Measurements from ENCODE around the gene EYS. TPM values are rescaled to one million over a fixed set of nuclear protein-coding genes. Genes with fewer than 3 reads are reported as not detected.

EYS gene
- total RNA-seq, 1 donor from 2014 or later, result 0.08 TPM

DNA sequence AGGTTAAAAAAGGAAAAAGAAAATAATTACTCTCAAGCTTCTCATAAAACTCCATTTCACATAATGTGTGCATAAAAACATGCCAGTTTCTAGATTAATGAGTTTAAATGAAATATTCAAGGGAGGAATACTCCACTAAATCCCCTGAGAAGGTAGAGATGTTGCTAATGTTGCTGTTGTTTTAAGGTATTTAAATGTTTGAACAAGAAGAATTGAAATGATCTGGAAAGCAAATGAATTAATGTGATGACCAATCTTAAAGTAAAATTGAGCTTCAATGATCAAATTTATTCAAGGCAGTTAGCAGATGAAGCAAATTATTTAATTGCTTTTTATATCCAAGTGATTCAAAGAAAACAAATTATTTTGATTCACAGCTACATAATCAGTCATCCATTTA is 804.4 kb downstream of the EYS start:
- Histone ChIP-seq H3K4me1 (no peaks in the 10 kb centered on the region), H3K4me3 (no peak overlapping the region), H3K27ac (replicated peaks) (no peak overlapping the region), H3K27me3 (ENCODE audit: low read depth) (no peaks in the 10 kb centered on the region), H3K9me3 (replicated peaks) (peaks cover 21% of the 10 kb centered on the region), H3K36me3 (no peaks in the 10 kb centered on the region)
- TF ChIP-seq, protein P1, sequence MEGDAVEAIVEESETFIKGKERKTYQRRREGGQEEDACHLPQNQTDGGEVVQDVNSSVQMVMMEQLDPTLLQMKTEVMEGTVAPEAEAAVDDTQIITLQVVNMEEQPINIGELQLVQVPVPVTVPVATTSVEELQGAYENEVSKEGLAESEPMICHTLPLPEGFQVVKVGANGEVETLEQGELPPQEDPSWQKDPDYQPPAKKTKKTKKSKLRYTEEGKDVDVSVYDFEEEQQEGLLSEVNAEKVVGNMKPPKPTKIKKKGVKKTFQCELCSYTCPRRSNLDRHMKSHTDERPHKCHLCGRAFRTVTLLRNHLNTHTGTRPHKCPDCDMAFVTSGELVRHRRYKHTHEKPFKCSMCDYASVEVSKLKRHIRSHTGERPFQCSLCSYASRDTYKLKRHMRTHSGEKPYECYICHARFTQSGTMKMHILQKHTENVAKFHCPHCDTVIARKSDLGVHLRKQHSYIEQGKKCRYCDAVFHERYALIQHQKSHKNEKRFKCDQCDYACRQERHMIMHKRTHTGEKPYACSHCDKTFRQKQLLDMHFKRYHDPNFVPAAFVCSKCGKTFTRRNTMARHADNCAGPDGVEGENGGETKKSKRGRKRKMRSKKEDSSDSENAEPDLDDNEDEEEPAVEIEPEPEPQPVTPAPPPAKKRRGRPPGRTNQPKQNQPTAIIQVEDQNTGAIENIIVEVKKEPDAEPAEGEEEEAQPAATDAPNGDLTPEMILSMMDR (IDR thresholded peaks at IDR 0.05; ENCODE audit: borderline replicate concordance), result no peak
- no peak for DNase-seq
- intact Hi-C loops (cut with micrococcal nuclease), result no loop called here

DNA sequence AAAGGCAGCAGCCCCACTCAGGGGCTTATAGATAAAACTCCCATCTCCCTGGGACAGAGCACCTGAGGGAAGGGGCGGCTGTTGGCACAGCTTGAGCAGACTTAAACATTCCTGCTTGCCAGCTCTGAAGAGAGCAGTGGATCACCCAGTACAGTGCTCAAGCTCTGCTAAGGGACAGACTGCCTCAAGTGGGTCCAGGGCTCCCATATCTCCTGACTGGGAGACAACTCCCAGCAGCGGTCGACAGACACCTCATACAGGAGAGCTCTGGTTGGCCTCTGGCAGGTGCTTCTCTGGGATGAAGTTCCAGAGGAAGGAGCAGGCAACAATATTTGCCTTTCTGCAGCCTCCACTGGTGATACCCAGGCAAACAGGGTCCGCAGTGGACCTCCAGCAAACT is 810.1 kb downstream of the EYS start:
- no peak for DNase-seq
- intact Hi-C loops (cut with micrococcal nuclease), result no loop called here
- Histone ChIP-seq H3K4me3 (no peak overlapping the region), H3K9me3 (replicated peaks) (peaks cover 28% of the 10 kb centered on the region), H3K27ac (replicated peaks) (no peak overlapping the region), H3K4me1 (no peaks in the 10 kb centered on the region), H3K36me3 (no peaks in the 10 kb centered on the region), H3K27me3 (ENCODE audit: low read depth) (no peaks in the 10 kb centered on the region)
- TF ChIP-seq, protein P1 (IDR thresholded peaks at IDR 0.05; ENCODE audit: borderline replicate concordance), result no peak

DNA sequence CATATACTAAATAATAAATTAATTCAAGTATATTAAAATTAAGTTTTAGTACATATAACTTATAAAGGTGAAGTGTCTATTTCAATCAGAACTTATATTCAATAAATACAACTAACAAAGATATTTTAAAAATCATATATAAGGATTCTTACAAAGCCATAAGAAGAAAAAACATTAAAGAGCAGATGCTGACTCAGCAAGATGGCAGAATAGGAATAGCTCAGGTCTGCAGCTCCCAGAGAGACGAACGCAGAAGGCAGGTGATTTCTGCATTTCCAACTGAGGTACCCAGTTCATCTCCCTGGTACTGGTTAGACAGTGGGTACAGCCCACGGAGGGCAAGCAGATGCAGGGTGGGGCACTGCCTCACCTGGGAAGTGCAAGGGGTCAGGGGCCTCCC is 811.1 kb downstream of the EYS start:
- TF ChIP-seq, protein P1 (IDR thresholded peaks at IDR 0.05; ENCODE audit: borderline replicate concordance), result no peak
- Histone ChIP-seq H3K4me1 (no peaks in the 10 kb centered on the region), H3K4me3 (no peak overlapping the region), H3K36me3 (no peaks in the 10 kb centered on the region), H3K27ac (replicated peaks) (no peak overlapping the region), H3K27me3 (ENCODE audit: low read depth) (no peaks in the 10 kb centered on the region), H3K9me3 (replicated peaks) (peaks cover 28% of the 10 kb centered on the region)
- intact Hi-C loops (cut with micrococcal nuclease), result no loop called here
- DNase-seq, result no peak

DNA sequence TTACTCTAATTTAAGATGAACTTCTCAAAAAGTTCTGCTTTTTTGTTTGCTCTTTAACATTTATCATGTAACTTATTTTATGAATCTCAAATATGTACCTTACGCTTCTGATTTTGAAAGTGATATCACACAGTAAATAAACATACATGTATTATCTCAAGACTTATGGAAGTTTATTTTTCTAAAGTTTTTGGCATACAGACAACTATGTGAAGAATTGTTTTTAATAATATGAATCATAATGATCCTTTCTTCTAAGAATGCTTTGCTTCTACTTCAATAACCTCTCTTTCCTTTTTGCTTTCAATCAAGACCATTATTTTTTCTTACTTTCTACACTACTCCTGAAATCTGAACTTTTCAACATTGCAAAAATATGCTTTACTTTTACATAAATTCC is 816.4 kb downstream of the EYS start:
- H3K27me3 ChIP-seq (ENCODE audit: low read depth), result no peaks in the 10 kb centered on the region
- no peaks in the 10 kb centered on the region for H3K9me3 ChIP-seq (replicated peaks)
- H3K36me3 ChIP-seq, result no peaks in the 10 kb centered on the region
- no peak overlapping the region for H3K27ac ChIP-seq (replicated peaks)
- intact Hi-C loops (cut with micrococcal nuclease), result no loop called here
- no peaks in the 10 kb centered on the region for H3K4me1 ChIP-seq
- TF ChIP-seq, protein P1 (IDR thresholded peaks at IDR 0.05; ENCODE audit: borderline replicate concordance), result no peak
- no peak for DNase-seq
- no peak overlapping the region for H3K4me3 ChIP-seq

DNA sequence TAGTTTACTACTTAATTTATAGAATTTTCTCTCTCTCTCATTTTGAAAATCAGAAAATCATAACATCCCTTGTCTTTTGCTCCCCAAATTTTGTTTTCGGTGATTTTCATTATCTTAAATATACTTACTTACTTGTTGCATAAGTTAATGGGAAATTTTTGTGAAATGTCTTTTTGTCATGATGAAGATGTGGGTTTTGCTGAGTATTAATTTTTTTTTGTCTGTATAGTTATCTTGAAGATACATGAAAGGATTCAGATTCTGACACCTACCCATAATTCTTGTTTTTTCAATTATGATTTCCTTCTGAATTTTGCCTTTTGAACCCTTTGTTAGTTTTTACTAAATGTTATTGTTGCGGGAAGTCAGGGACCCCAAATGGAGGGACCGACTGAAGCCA is 817.9 kb downstream of the EYS start:
- intact Hi-C loops (cut with micrococcal nuclease), result no loop called here
- H3K27me3 ChIP-seq (ENCODE audit: low read depth), result no peaks in the 10 kb centered on the region
- DNase-seq, result no peak
- no peak overlapping the region for H3K4me3 ChIP-seq
- TF ChIP-seq, protein P1 (IDR thresholded peaks at IDR 0.05; ENCODE audit: borderline replicate concordance), result no peak
- no peaks in the 10 kb centered on the region for H3K4me1 ChIP-seq
- H3K27ac ChIP-seq (replicated peaks), result no peak overlapping the region
- no peaks in the 10 kb centered on the region for H3K9me3 ChIP-seq (replicated peaks)
- H3K36me3 ChIP-seq, result no peaks in the 10 kb centered on the region

DNA sequence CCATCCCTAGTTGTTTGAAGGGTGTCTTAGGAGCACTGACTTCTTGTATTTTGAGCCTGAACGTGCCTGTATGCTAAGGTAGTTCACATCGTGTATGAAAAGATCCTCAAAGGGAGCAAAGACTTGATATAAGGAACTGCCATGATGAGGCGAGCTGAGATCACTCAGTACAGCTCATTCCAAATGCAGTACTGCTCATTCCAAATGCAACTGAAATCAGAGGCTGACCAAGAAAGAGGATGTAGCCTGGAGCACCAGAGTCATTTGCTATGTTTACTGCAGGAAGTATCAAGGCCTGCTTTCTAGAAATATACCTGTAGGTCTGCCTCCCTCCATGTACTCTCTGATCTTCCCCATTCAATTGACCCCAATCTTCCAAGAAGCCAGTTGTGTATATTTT is 832.2 kb downstream of the EYS start:
- Histone ChIP-seq H3K4me3 (no peak overlapping the region), H3K27ac (replicated peaks) (no peak overlapping the region), H3K4me1 (no peaks in the 10 kb centered on the region), H3K36me3 (no peaks in the 10 kb centered on the region), H3K9me3 (replicated peaks) (peaks cover 8% of the 10 kb centered on the region), H3K27me3 (ENCODE audit: low read depth) (no peaks in the 10 kb centered on the region)
- intact Hi-C loops (cut with micrococcal nuclease), result no loop called here
- TF ChIP-seq, protein P1 (IDR thresholded peaks at IDR 0.05; ENCODE audit: borderline replicate concordance), result no peak
- DNase-seq, result no peak

Measured in left ventricle myocardium inferior (tissue), 1 donor.